Sigmoid colon (tissue), 7 donors: ENCODE results near the gene NAA16. TPM values are rescaled to one million over a fixed set of nuclear protein-coding genes. Genes with fewer than 3 reads are reported as not detected.

Source experiments
- DNase-seq: peaks from one replicate; pipeline ENCODE4 v3.0.0-alpha.2; 2019
- H3K27ac ChIP-seq, 4 donors: fragments of 200-600 bp; sonication (generic); one replicate each; pipeline ENCODE4 v1.5.1; 2016 to 2019; ENCODE audit warnings: mild to moderate bottlenecking in 1 of 4
- H3K27me3 ChIP-seq, 3 donors: fragments of 200-600 bp; sonication (generic); one replicate each; pipeline ENCODE4 v1.5.1; 2019; ENCODE audit warnings: mild to moderate bottlenecking in 1 of 3
- H3K36me3 ChIP-seq, 4 donors: fragments of 200-600 bp; sonication (generic); one replicate each; pipeline ENCODE4 v1.5.1; 2016 to 2019
- H3K4me1 ChIP-seq, 4 donors: fragments of 200-600 bp; sonication (generic); one replicate each; pipeline ENCODE4 v1.5.1; 2017 to 2019
- H3K4me3 ChIP-seq, 4 donors: fragments of 200-600 bp; sonication (generic); one replicate each; pipeline ENCODE4 v1.5.1; 2017 to 2019; ENCODE audit warnings: mild to moderate bottlenecking in 2 of 4, moderate library complexity in 1 of 4
- H3K9me3 ChIP-seq, 4 donors: fragments of 200-600 bp in 3 of 4; sonication (generic) in 3 of 4; one replicate each; pipeline versions ENCODE4 v1.5.1 to v1.6.1; 2013 to 2019
- EP300 ChIP-seq, 4 donors: sonication (generic); formaldehyde crosslinking; IDR thresholded peaks; one replicate each; pipeline ENCODE4 v1.6.1; 2017; ENCODE audit warnings: antibody characterized with exemption in 4 of 4
- POLR2A ChIP-seq, 2 donors: fragments of 450-650 bp; IDR thresholded peaks; one replicate each; pipeline ENCODE4 v1.6.1; 2016; ENCODE audit warnings: antibody characterized with exemption in 2 of 2, mild to moderate bottlenecking in 2 of 2, moderate library complexity in 2 of 2
- POLR2AphosphoS5 ChIP-seq, 4 donors: sonication (generic); formaldehyde crosslinking; IDR thresholded peaks; one replicate each; pipeline ENCODE4 v1.6.1; 2017; ENCODE audit warnings: antibody characterized with exemption in 4 of 4
- WGBS, 2 donors: extraction: QIAGEN DNeasy Blood & Tissue Kit; methylation state at CpG; one replicate each; pipeline ENCODE4 v1.1.7; 2013; 5-methylcytosine and 5-hydroxymethylcytosine counted together
- intact Hi-C: fragments of 100-400 bp; cut with DNase I; formaldehyde crosslinking; loops from one replicate; pipeline ENCODE4 v1.15.1; 2023
- polyA plus RNA-seq, 3 donors: library from polyadenylated mRNA; stranded (reverse); fragments of 200-250 nt; gene quantifications; one replicate each; pipeline ENCODE4 v1.2.3, GENCODE V29; 2013
- total RNA-seq, 4 donors: library from RNA; depleted of rRNA; stranded (reverse); fragments of >200 nt; gene quantifications; one replicate each; pipeline ENCODE4 v1.1.0, GENCODE V29; 2016
- TF ChIP-seq, protein P1 (sequence below), 4 experiments: fragments of 450-650 bp in 3 of 4; fragments of 200-600 bp in 1 of 4; IDR thresholded peaks; one replicate each; pipeline ENCODE4 v1.5.1; 2016 to 2019; ENCODE audit warnings: antibody characterized with exemption in 4 of 4, mild to moderate bottlenecking in 3 of 4, moderate library complexity in 2 of 4
- donor health status: healthy with polysubstance abuse.
- donor health status: Bipolar disorder and iron deficiency.
- donor health status: healthy.

NAA16 gene
- total and polyA plus RNA-seq, 7 donors: 2.5 to 24.4 (median 15.2) TPM

DNA sequence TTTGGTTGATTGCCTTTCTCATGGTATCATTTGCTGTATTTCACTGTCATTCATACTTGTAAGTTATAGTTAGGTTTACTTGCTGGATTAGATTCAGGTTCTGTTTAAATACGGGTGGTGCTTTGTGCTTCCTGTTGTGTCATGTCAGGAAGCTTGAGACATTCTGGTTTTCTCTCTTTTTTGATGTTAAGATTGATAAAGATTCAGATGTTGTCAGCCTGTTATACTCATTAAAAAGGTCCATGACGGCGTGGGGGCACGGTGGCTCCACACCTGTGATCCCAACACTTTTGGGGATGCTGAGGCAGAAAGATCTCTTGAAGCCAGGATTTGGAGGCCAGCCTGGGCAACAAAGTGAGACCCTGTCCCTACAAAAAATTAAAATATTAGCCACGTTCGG lies 45.7 kb downstream of the NAA16 start:
- intact Hi-C loops: no loop called here
- DNase-seq: no peak
- H3K4me1 ChIP-seq: peaks cover 0 to 11% (median 5%) of the 10 kb centered on the region in 4 donors
- 63 to 89% methylated on average over 6 of the region's 6 CpGs for WGBS, 2 donors
- no peak overlapping the region for H3K4me3 ChIP-seq
- H3K9me3 ChIP-seq: no peaks in the 10 kb centered on the region
- H3K27ac ChIP-seq: no peak overlapping the region
- no peak for TF ChIP-seq EP300 (IDR thresholded peaks at IDR 0.05)
- no peak for TF ChIP-seq POLR2A (IDR thresholded peaks at IDR 0.05)
- TF ChIP-seq, protein P1, sequence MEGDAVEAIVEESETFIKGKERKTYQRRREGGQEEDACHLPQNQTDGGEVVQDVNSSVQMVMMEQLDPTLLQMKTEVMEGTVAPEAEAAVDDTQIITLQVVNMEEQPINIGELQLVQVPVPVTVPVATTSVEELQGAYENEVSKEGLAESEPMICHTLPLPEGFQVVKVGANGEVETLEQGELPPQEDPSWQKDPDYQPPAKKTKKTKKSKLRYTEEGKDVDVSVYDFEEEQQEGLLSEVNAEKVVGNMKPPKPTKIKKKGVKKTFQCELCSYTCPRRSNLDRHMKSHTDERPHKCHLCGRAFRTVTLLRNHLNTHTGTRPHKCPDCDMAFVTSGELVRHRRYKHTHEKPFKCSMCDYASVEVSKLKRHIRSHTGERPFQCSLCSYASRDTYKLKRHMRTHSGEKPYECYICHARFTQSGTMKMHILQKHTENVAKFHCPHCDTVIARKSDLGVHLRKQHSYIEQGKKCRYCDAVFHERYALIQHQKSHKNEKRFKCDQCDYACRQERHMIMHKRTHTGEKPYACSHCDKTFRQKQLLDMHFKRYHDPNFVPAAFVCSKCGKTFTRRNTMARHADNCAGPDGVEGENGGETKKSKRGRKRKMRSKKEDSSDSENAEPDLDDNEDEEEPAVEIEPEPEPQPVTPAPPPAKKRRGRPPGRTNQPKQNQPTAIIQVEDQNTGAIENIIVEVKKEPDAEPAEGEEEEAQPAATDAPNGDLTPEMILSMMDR (IDR thresholded peaks at IDR 0.05): no peak
- TF ChIP-seq POLR2AphosphoS5 (IDR thresholded peaks at IDR 0.05): no peak
- H3K27me3 ChIP-seq: no peaks in the 10 kb centered on the region
- H3K36me3 ChIP-seq: peaks cover 0 to 52% (median 4%) of the 10 kb centered on the region in 4 donors

DNA sequence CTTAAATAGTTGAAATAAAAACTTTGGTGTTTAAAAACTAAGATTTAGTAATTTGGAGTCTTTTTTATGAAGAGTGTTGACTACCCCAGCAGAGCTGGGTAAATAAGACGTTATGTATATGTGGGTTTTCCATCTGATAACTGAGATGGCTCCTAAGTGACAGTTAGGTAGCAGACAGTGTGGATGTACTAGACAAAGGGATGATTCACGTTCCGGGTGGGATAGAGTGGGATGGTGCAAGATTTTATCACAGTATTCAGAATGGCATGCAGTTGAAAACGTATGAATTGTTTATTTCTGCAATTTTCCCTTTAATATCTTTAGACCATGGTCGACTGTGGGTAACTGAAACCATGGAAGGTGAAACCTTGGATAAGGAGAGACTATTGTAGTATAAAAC lies 50.4 kb downstream of the NAA16 start:
- intact Hi-C loops: no loop called here
- H3K36me3 ChIP-seq: peaks cover 0 to 87% (median 12%) of the 10 kb centered on the region in 4 donors
- WGBS, 2 donors: 44 to 52% methylated on average over 5 of the region's 5 CpGs

DNA sequence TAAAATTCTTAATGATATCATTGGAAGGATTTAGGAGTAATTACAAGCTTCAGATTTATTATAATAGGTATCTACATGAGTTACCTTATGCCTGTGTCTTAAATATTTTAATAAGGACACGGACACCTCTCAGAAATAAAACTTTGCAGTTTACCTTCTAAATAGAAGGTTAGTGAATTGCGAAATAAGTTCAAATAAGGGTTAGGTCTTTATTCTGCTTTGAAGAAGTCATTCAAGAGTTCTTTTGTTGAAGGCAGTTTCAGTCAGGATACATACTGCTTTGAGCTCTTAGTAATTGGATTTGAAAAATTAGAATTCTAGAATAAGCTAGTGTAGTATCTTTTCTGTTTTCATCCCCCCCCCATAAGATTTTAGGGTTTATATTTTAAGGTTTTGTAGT lies 53.0 kb downstream of the NAA16 start:
- intact Hi-C loops: no loop called here
- DNase-seq: no peak
- Histone ChIP-seq H3K4me1 (no peaks in the 10 kb centered on the region), H3K36me3 (peaks cover 2 to 94% (median 16%) of the 10 kb centered on the region in 4 donors), H3K9me3 (no peaks in the 10 kb centered on the region), H3K4me3 (no peak overlapping the region), H3K27ac (no peak overlapping the region), H3K27me3 (no peaks in the 10 kb centered on the region)
- TF ChIP-seq POLR2A (IDR thresholded peaks at IDR 0.05) (no peak), POLR2AphosphoS5 (IDR thresholded peaks at IDR 0.05) (no peak), EP300 (IDR thresholded peaks at IDR 0.05) (no peak)
- TF ChIP-seq, protein P1 (IDR thresholded peaks at IDR 0.05): no peak
- WGBS, 2 donors: 93 to 97% methylated on average over 2 of the region's 2 CpGs

More for the DNA sequence above, 50.4 kb downstream of the NAA16 start:
- TF ChIP-seq EP300 (IDR thresholded peaks at IDR 0.05) (no peak), POLR2A (IDR thresholded peaks at IDR 0.05) (no peak)
- Histone ChIP-seq H3K4me1 (peaks cover 0 to 11% (median 5%) of the 10 kb centered on the region in 4 donors), H3K4me3 (no peak overlapping the region), H3K27ac (no peak overlapping the region), H3K27me3 (no peaks in the 10 kb centered on the region), H3K9me3 (no peaks in the 10 kb centered on the region)
- no peak for DNase-seq

DNA sequence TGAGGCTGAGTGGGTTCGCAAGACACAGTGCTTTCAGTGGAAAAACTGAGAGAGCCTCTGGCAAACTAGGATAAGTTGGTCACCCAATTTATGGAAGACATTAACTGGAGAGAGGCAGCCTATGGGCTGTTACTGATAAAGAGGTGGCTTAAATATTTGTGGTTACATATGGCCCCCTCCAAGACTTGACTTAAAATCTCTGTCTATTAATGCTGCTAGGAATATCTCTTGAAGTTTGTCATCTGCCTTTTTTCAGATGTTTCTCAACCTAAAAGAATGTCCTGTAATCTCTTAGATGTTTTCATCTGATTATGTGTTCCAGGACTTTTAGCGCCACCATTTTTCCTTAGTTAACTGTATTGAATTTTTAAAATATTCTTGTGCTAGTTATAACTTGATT lies 54.6 kb downstream of the NAA16 start:
- H3K36me3 ChIP-seq: peaks cover 2 to 94% (median 25%) of the 10 kb centered on the region in 4 donors
- 96 to 98% methylated on average over 2 of the region's 2 CpGs for WGBS, 2 donors

DNA sequence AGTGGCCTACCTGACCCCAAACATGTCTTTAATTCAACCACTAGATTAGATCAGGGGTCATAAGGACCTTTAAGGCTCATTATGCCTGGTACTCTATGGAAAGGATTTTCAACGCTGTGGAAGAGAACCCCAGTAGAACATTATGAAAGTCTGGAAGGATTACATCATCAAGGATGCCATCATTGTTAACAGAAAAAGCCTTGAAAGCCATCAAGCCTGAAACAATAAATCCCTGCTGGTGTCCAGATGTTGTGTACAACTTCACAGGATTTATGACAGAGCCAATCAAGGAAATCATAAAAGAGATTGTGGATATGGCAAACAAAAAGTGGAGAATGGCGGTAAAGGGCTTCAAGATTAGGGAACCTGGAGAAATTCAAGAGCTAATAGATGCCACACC lies 59.7 kb downstream of the NAA16 start:
- intact Hi-C loops: no loop called here
- Histone ChIP-seq H3K27me3 (no peaks in the 10 kb centered on the region), H3K4me3 (no peak overlapping the region), H3K27ac (no peak overlapping the region), H3K36me3 (peaks cover 2 to 91% (median 21%) of the 10 kb centered on the region in 4 donors), H3K4me1 (no peaks in the 10 kb centered on the region), H3K9me3 (no peaks in the 10 kb centered on the region)
- WGBS, 2 donors: 21 to 73% methylated on average over 2 of the region's 2 CpGs
- TF ChIP-seq POLR2A (IDR thresholded peaks at IDR 0.05) (no peak), EP300 (IDR thresholded peaks at IDR 0.05) (no peak)
- TF ChIP-seq, protein P1 (IDR thresholded peaks at IDR 0.05): no peak
- DNase-seq: no peak

More for the DNA sequence above, 54.6 kb downstream of the NAA16 start:
- Histone ChIP-seq H3K4me1 (no peaks in the 10 kb centered on the region), H3K4me3 (no peak overlapping the region), H3K9me3 (no peaks in the 10 kb centered on the region), H3K27ac (no peak overlapping the region), H3K27me3 (no peaks in the 10 kb centered on the region)
- intact Hi-C loops: no loop called here
- TF ChIP-seq EP300 (IDR thresholded peaks at IDR 0.05): no peak
- TF ChIP-seq, protein P1 (IDR thresholded peaks at IDR 0.05): no peak
- TF ChIP-seq POLR2A (IDR thresholded peaks at IDR 0.05): no peak
- no peak for TF ChIP-seq POLR2AphosphoS5 (IDR thresholded peaks at IDR 0.05)
- DNase-seq: no peak
